H1 (cell line): ENCODE results near the gene NR3C2. TPM values are rescaled to one million over a fixed set of nuclear protein-coding genes. Genes with fewer than 3 reads are reported as not detected.

Source experiments
- CTCF ChIA-PET: fragments of 300-600 bp; sonication (Branson Sonifier 250); formaldehyde crosslinking; loops from one replicate; lab custom pipeline; 2021; ENCODE audit not compliant: partially characterized antibody; lab: Charles Lee
- POLR2A ChIA-PET: fragments of 300-600 bp; sonication (Branson Sonifier 250); formaldehyde crosslinking; loops from one replicate; lab custom pipeline; 2021; ENCODE audit warnings: inconsistent platforms; ENCODE audit not compliant: partially characterized antibody; lab: Charles Lee
- DNase-seq, 2 experiments: peaks; one replicate each; pipeline versions ENCODE4 v3.0.0 to v3.0.0-alpha.2; 2010 to 2022; ENCODE audit warnings: low spot score in 2 of 2, low read depth in 1 of 2, mixed read lengths in 1 of 2
- FAIRE-seq: peaks from 2 replicates; lab custom pipeline; 2011; peaks lifted over from hg19 to GRCh38; lab: Jason Lieb, UNC
- H2AFZ ChIP-seq: 2 replicates; pipeline ENCODE4 v1.8.1; 2012; ENCODE audit warnings: low read length, inconsistent platforms
- H2AK5ac ChIP-seq: 2 replicates; pipeline ENCODE4 v1.6.1; 2013; ENCODE audit warnings: low read depth, low read length
- H2BK120ac ChIP-seq: replicated peaks from 2 replicates; pipeline ENCODE3; 2013; ENCODE audit warnings: low read depth, low read length, inconsistent platforms
- H2BK12ac ChIP-seq: 2 replicates; pipeline ENCODE4 v1.6.1; 2013; ENCODE audit warnings: low read depth, low read length
- H2BK15ac ChIP-seq: 2 replicates; pipeline ENCODE4 v1.6.1; 2013; ENCODE audit warnings: low read length
- H2BK20ac ChIP-seq: 2 replicates; pipeline ENCODE4 v1.6.1; 2013; ENCODE audit warnings: low read length
- H2BK5ac ChIP-seq: 2 replicates; pipeline ENCODE4 v1.6.1; 2013; ENCODE audit warnings: low read depth, low read length
- H3K14ac ChIP-seq: 2 replicates; pipeline ENCODE4 v1.6.1; 2013; ENCODE audit warnings: inconsistent platforms; ENCODE audit not compliant: insufficient read length
- H3K18ac ChIP-seq: 2 replicates; pipeline ENCODE4 v1.6.1; 2013; ENCODE audit warnings: low read length; ENCODE audit errors: extremely low read depth
- H3K23ac ChIP-seq: 2 replicates; pipeline ENCODE4 v1.6.1; 2013; ENCODE audit warnings: inconsistent platforms; ENCODE audit not compliant: insufficient read length
- H3K23me2 ChIP-seq: 2 replicates; pipeline ENCODE4 v1.6.1; 2013; ENCODE audit warnings: low read depth, low read length
- H3K27ac ChIP-seq: 2 replicates; pipeline ENCODE4 v1.6.1; 2011; ENCODE audit warnings: low read depth, low read length, inconsistent platforms
- H3K27me3 ChIP-seq, 4 experiments: replicated peaks in 1 of 4; 1 replicate in 1 of 4; 2 replicates in 3 of 4; pipeline versions ENCODE4 v1.6.1 to v1.8.1; 2011 to 2013; ENCODE audit warnings: low read length in 3 of 4, mild to moderate bottlenecking in 3 of 4, inconsistent platforms in 2 of 4, mixed read lengths in 2 of 4, moderate library complexity in 1 of 4; ENCODE audit not compliant: control insufficient read depth in 3 of 4, insufficient read depth in 3 of 4; ENCODE audit errors: extremely low read depth in 1 of 4
- H3K36me3 ChIP-seq, 4 experiments: 2 replicates each; pipeline versions ENCODE4 v1.6.1 to v1.8.1; 2011 to 2013; ENCODE audit warnings: mild to moderate bottlenecking in 4 of 4, low read length in 3 of 4, moderate library complexity in 2 of 4, control low read depth in 1 of 4, inconsistent platforms in 1 of 4; ENCODE audit not compliant: insufficient read depth in 4 of 4, control insufficient read depth in 2 of 4
- H3K4ac ChIP-seq: replicated peaks from 2 replicates; pipeline ENCODE3; 2013; ENCODE audit warnings: low read length, low read depth, mixed read lengths, inconsistent platforms; ENCODE audit not compliant: insufficient read length
- H3K4me1 ChIP-seq, 4 experiments: replicated peaks in 1 of 4; 1 replicate in 1 of 4; 2 replicates in 3 of 4; pipeline versions ENCODE4 v1.6.1 to v1.8.1; 2011 to 2013; ENCODE audit warnings: low read length in 3 of 4, inconsistent platforms in 2 of 4, mixed read lengths in 1 of 4; ENCODE audit not compliant: insufficient read depth in 4 of 4, control insufficient read depth in 3 of 4
- H3K4me2 ChIP-seq, 2 experiments: 2 replicates each; pipeline versions ENCODE4 v1.6.1 to v1.8.1; 2011 to 2013; ENCODE audit warnings: low read depth in 2 of 2, low read length in 2 of 2, control low read depth in 1 of 2, inconsistent platforms in 1 of 2, mild to moderate bottlenecking in 1 of 2; ENCODE audit not compliant: insufficient read depth in 1 of 2
- H3K4me3 ChIP-seq, 4 experiments: fragments of 200-600, 300-600 bp in 1 of 4; sonication (generic), shearing (Covaris generic), sonication (Bioruptor Twin) in 1 of 4; 2 replicates each; pipeline versions ENCODE4 v1.5.1 to v1.8.1; 2011 to 2016; ENCODE audit warnings: low read length in 4 of 4, low read depth in 3 of 4, control low read depth in 2 of 4, inconsistent platforms in 2 of 4, mild to moderate bottlenecking in 2 of 4, mixed read lengths in 1 of 4, moderate library complexity in 1 of 4; ENCODE audit not compliant: insufficient read depth in 2 of 4; ENCODE audit errors: extremely low read depth in 1 of 4
- H3K56ac ChIP-seq: replicated peaks from 2 replicates; pipeline ENCODE3; 2013; ENCODE audit warnings: low read depth, mild to moderate bottlenecking, mixed read lengths, low read length, inconsistent platforms; ENCODE audit not compliant: insufficient read length
- H3K79me1 ChIP-seq: 2 replicates; pipeline ENCODE4 v1.6.1; 2013; ENCODE audit warnings: low read depth, low read length, control low read depth
- H3K79me2 ChIP-seq, 2 experiments: 2 replicates each; pipeline versions ENCODE4 v1.6.1 to v1.8.1; 2012 to 2013; ENCODE audit warnings: low read length in 2 of 2, mild to moderate bottlenecking in 2 of 2, inconsistent platforms in 1 of 2; ENCODE audit not compliant: insufficient read depth in 2 of 2, control insufficient read depth in 1 of 2
- H3K9ac ChIP-seq, 4 experiments: replicated peaks in 1 of 4; 1 replicate in 1 of 4; 2 replicates in 3 of 4; pipeline versions ENCODE4 v1.6.1 to v1.8.1; 2011 to 2013; ENCODE audit warnings: low read depth in 3 of 4, low read length in 3 of 4, control low read depth in 2 of 4, mild to moderate bottlenecking in 2 of 4, moderate library complexity in 2 of 4, inconsistent platforms in 1 of 4; ENCODE audit errors: extremely low read depth in 1 of 4
- H3K9me3 ChIP-seq, 2 experiments: 2 replicates each; pipeline versions ENCODE4 v1.6.1 to v1.8.1; 2012 to 2013; ENCODE audit warnings: mild to moderate bottlenecking in 2 of 2, moderate library complexity in 2 of 2, control low read depth in 1 of 2, inconsistent platforms in 1 of 2, low read depth in 1 of 2, low read length in 1 of 2, mixed read lengths in 1 of 2; ENCODE audit not compliant: insufficient read depth in 2 of 2
- H4K20me1 ChIP-seq, 2 experiments: replicated peaks in 1 of 2; 2 replicates each; pipeline versions ENCODE3 to v1.8.1; 2011 to 2013; ENCODE audit warnings: inconsistent platforms in 2 of 2, low read length in 2 of 2, mild to moderate bottlenecking in 1 of 2; ENCODE audit not compliant: insufficient read depth in 2 of 2, control insufficient read depth in 1 of 2
- H4K5ac ChIP-seq: 2 replicates; pipeline ENCODE4 v1.6.1; 2013; ENCODE audit warnings: low read length, low read depth, mixed read lengths, inconsistent platforms; ENCODE audit not compliant: insufficient read length
- H4K8ac ChIP-seq: 2 replicates; pipeline ENCODE4 v1.8.0; 2013; ENCODE audit warnings: mild to moderate bottlenecking, moderate library complexity, low read length, inconsistent platforms; ENCODE audit not compliant: insufficient read depth; ENCODE audit errors: extremely low read depth
- H4K91ac ChIP-seq: replicated peaks from 2 replicates; pipeline ENCODE3; 2013; ENCODE audit warnings: low read length, mixed read lengths, inconsistent platforms; ENCODE audit not compliant: insufficient read length
- BRCA1 ChIP-seq: IDR thresholded peaks from 2 replicates; pipeline ENCODE4 v1.6.1; 2012; ENCODE audit warnings: low read depth, low read length, improper control_type of control experiment
- CHD2 ChIP-seq: IDR thresholded peaks from 2 replicates; pipeline ENCODE4 v1.6.1; 2012; ENCODE audit warnings: low read length, improper control_type of control experiment
- SUZ12 ChIP-seq: fragments of 200-600 bp; sonication (generic); IDR thresholded peaks from 2 replicates; pipeline ENCODE4 v1.6.1; 2012; ENCODE audit warnings: mild to moderate bottlenecking, inconsistent platforms, low read length, moderate library complexity, mixed read lengths
- TEAD4 ChIP-seq: IDR thresholded peaks from 2 replicates; pipeline ENCODE4 v1.6.1; 2012; ENCODE audit warnings: low read depth, low read length, inconsistent platforms, mixed read lengths
- polyA plus RNA-seq, 7 experiments: library from polyadenylated mRNA; depleted of rRNA in 3 of 7; stranded (reverse) in 5 of 7; unstranded in 2 of 7; fragments of >200 nt in 5 of 7; fragments of 200-250 nt in 2 of 7; gene quantifications; 1 replicate in 5 of 7; 2 replicates in 1 of 7; 4 replicates in 1 of 7; pipeline versions ENCODE4 v1.2.1 to v1.2.3, GENCODE V29; 2011 to 2013; ENCODE audit warnings: missing spikeins in 2 of 7, mixed read lengths in 2 of 7
- total RNA-seq: library from RNA; stranded (reverse); fragmentation: NEBNext Ultra II Directional; extraction: Animal tissue kit (Norgen Biotek cat#: 25700); gene quantifications from 2 replicates; pipeline ENCODE4 v1.2.1, GENCODE V29; 2021
- TF ChIP-seq, protein P1 (sequence below), 3 experiments: IDR thresholded peaks; 1 replicate in 2 of 3; 2 replicates in 1 of 3; pipeline versions ENCODE4 v1.5.1 to v1.6.1; 2011; ENCODE audit warnings: low read length in 3 of 3, mild to moderate bottlenecking in 3 of 3, inconsistent platforms in 2 of 3, low read depth in 1 of 3, moderate library complexity in 1 of 3; ENCODE audit not compliant: insufficient read depth in 1 of 3; ENCODE audit errors: control extremely low read depth in 1 of 3

The NR3C2 gene
- total and polyA plus RNA-seq, 2 of the 8 experiments (the other 6 are each of a cell fraction or from before 2014, with no cell fraction given): 0.80 to 3.9 TPM

DNA sequence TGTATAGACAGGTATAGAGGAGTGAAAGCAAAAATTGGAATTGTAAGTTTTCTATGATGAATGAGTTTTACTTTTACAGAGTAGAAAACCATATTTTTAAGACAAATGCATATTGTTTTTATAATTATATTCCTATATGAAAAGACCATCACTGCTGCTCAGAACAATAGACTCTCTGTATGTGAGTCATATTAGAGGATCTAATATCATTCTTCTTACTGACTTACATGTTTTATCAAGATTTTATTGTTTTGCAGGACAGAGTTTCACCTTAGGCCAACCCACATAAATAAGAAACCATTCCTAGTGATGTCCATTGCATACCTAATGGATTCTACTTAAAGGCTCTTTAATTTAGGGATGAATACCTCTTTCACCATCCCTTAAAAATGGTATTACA, 88.6 kb downstream of the NR3C2 start:
- Histone ChIP-seq H3K36me3 (no peaks in the 10 kb centered on the region), H3K4me3 (no peak overlapping the region), H2AK5ac (no peak overlapping the region), H4K91ac (no peak overlapping the region), H3K9ac (no peak overlapping the region), H3K79me1 (no peaks in the 10 kb centered on the region), H3K23ac (no peak overlapping the region), H3K27me3 (no peaks in the 10 kb centered on the region), H3K18ac (no peak overlapping the region), H2BK15ac (no peak overlapping the region), H4K5ac (no peak overlapping the region), H3K4ac (no peak overlapping the region), H3K56ac (no peak overlapping the region), H3K14ac (no peak overlapping the region), H2AFZ (no peak overlapping the region), H2BK12ac (no peak overlapping the region), H3K9me3 (no peaks in the 10 kb centered on the region), H3K23me2 (no peaks in the 10 kb centered on the region), H2BK120ac (no peak overlapping the region), H4K20me1 (no peaks in the 10 kb centered on the region), H3K4me2 (no peak overlapping the region), H4K8ac (no peak overlapping the region), H2BK5ac (no peak overlapping the region), H3K79me2 (no peaks in the 10 kb centered on the region), H3K4me1 (no peaks in the 10 kb centered on the region), H3K27ac (no peak overlapping the region), H2BK20ac (no peak overlapping the region)
- POLR2A ChIA-PET: no interaction called here
- FAIRE-seq (no peak), DNase-seq (no peak)
- CTCF ChIA-PET: no interaction called here
- TF ChIP-seq, protein P1, sequence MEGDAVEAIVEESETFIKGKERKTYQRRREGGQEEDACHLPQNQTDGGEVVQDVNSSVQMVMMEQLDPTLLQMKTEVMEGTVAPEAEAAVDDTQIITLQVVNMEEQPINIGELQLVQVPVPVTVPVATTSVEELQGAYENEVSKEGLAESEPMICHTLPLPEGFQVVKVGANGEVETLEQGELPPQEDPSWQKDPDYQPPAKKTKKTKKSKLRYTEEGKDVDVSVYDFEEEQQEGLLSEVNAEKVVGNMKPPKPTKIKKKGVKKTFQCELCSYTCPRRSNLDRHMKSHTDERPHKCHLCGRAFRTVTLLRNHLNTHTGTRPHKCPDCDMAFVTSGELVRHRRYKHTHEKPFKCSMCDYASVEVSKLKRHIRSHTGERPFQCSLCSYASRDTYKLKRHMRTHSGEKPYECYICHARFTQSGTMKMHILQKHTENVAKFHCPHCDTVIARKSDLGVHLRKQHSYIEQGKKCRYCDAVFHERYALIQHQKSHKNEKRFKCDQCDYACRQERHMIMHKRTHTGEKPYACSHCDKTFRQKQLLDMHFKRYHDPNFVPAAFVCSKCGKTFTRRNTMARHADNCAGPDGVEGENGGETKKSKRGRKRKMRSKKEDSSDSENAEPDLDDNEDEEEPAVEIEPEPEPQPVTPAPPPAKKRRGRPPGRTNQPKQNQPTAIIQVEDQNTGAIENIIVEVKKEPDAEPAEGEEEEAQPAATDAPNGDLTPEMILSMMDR (IDR thresholded peaks at IDR 0.05; ENCODE audit: control extremely low read depth in 1 of 3, insufficient read depth in 1 of 3, low read depth in 1 of 3, low read length in 3 of 3): no peak
- TF ChIP-seq SUZ12: no peak
- no peak for TF ChIP-seq BRCA1
- TF ChIP-seq CHD2: no peak
- no peak for TF ChIP-seq TEAD4
